Measurements from ENCODE around the gene ATG7.

The ATG7 gene

GRCh38 chr3:11367143-11367693 is 95.0 kb downstream of the ATG7 start:
- DNase-seq: no peak

- no peak for DNase-seq
These were observed 98.0 kb downstream of the ATG7 start for GRCh38 chr3:11370191-11370590.

DNA sequence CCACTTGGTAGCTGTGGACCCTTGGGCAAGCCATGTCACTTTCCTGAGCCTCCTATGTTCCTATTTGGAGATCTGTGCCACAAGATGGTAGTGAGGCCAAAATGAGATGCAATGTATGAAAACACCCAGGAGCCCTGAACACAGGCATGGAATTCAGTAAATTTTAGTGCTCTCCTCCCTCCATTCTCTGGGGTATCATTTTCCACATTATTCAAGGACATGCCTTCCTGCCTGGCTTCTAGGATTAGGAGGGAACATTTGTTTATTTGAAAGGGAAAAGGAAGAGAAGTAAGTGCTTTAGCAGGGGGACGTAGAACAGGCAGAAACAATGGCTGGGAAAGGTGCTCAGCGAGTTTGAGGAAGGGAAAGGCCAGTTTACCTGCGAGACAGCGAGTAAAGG is 98.8 kb downstream of the ATG7 start:
- no peak for DNase-seq

DNA sequence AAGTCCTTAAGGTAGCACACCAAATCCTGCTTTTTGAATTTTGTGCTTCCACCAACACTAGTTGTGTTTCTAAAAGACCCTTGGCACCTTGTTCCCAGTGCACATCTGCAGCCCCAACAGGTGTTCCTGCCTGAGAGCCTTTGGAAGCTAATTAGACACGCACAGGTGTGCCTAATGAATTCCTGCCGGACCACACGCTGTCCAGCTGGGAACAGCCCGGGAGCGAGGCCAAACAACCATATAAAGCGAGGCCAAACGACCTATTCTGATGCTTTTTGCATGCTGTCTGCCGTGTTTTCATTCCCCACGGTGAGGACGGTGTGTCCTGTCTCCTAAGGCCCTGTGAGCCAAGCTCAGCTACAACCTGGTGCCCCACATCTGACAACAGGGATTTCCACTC is 99.5 kb downstream of the ATG7 start:
- DNase-seq: peak; percentile 52

DNA sequence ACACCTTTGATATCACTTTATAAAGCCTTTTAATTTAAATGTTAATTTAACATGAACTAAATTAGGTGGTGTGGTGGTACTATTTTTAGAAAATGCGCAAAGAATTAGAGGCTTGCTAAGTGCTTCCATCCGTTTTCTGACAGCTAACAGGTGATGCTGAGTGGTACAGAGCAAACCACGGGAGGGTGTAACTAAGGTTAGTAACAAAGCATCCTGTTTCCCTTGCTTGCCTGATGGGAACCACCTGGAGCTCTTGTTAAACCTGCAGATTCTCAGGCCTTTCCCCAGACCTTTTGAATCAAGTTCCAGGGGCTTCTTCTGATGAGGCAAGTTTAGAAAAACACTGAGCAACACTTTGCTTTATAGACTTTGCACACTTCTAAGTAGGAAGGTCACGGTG is 101.0 kb downstream of the ATG7 start:
- DNase-seq: no peak

GRCh38 chr3:11373654-11374053 is 101.5 kb downstream of the ATG7 start:
- no peak for DNase-seq

DNA sequence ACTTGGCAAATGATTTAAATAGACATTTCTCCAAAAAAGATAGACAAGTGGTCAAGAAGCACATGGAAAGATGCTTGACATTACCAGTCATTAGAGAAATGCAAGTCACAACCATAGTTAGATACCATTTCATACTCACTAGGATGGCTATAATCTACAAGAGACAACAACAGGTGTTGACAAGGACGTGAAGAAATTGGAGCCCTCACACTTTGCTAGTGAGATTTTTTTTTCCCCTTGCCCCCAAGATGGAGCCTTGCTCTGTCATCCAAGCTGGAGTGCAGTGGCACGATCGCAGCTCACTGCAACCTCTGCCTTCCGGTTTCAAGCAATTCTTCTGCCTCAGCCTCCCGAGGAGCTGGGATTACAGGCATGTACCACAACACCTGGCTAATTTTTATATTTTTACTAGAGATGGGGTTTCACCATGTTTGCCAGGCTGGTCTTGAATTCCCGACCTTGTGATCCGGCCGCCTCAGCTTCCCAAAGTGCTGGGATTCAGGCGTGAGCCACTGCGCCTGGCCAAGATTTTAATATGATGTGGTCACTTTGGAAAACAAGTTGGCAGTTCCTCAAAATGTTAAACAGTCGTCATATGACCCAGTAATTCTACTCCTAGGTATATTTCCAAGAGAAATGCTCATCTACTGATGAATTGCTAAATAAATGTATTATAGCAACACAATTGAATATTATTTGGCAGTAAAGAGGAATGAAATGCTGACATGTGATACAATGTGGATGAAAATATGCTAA is 103.3 kb downstream of the ATG7 start:
- no peak for DNase-seq

- no peak for DNase-seq
These were observed 105.5 kb downstream of the ATG7 start for GRCh38 chr3:11377719-11378118.

GRCh38 chr3:11379238-11379823 is 107.1 kb downstream of the ATG7 start:
- peak; percentile 42 for DNase-seq

DNA sequence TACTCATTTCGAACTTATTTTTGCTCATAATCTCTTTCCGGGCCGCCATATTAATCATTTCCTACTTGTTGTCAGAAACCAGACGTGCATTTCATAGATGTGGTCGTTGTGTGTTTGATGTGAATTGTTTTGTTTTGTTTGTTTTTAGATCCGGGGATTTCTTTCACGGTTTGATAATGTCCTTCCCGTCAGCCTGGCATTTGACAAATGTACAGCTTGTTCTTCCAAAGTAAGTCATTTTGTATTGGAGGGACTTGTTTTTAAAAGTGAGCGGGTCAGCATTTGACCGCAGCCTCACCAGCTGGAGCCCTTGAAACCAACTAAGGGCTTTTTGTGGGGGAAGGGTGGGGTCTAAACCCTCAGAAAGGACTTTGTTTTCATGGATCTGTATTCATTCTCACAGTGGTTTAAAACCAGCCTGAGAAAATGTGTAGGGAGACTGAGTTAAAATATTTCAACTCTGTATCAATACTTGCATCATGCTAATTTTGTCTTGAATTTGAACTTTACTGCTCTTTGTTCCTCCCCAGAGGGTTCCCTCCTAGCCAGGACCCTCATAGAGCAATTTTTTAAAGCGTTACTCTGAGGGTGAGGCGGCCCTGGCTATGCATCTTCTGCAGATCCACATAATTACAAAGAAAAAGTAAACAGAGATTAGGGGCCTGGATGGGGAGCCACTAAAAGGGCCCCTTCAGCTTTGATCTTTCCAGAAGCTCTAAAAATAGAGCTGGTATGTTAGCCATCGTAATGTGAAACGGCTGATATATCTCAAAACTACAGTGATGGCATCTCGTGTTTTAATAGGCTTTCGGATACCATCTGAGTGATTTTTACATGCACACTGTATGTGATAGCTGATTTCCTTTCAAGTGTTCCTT is 107.9 kb downstream of the ATG7 start:
- DNase-seq: no peak

DNA sequence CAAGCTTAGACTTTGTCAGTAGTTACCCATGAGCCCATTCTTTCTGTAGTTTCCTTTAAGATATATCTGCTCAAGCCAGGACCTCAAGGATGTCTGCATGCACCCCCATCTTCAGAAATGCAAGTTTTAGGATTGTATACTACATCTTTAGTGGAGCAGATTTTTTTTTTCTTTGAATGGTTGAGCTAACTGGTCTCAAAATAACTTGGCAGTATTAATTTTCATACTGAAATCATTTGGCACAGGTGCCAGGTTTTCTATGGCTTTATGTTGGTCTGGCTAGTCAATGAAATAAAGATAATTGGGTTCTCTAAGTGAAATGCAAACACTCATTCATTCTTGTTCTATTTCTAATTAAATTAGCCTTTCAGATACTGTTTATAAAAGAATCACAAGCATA is 108.9 kb downstream of the ATG7 start:
- peak; percentile 76 for DNase-seq

GRCh38 chr3:11381563-11381962 is 109.4 kb downstream of the ATG7 start:
- DNase-seq: peak; percentile 76

DNA sequence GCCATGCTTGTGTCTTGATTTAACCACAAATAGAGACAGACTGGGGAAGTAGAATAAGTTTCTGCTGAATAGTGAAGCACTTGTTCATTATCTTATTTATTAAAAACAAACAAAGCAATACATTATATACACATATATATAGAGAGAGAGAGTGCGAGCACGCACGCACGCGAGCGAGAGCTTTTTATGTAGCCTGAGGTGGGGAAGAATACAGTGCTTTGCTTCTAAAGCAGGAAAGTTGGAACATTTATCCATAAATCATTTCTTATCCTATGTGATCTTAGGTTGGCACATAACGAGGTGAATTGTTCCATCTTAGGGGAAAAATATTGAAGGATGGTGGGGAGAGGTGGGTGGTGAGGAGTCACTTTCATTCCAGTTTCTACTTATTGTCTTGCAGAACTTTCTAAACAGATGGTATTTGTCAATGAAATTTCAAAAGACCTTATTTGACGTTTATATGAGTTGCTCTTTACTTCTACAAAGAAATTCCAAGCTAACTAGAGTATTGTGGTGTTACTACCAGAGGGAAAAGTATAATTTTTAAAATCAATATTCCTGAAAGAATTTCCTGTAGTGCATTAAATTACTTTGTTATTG is 110.0 kb downstream of the ATG7 start:
- no peak for DNase-seq

DNA sequence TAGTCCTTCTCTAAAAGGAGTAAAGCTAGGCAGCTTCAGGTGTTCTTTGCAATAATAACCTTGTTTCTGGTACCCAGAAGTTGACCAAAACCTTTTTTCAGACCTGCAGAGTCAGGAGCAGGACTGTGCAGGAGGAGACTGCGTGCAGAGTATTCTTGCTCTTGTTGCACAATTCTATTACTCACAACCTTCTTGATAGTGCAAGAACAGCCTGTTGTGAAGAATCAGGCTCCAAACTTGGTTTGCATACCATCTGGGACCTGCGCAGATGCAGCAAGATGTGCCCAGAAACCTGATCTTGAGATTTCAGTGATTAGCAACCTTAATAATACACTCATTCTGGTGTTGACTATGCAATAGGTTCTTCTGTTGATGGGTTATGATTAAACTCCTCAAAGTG is 111.9 kb downstream of the ATG7 start:
- no peak for DNase-seq

DNA sequence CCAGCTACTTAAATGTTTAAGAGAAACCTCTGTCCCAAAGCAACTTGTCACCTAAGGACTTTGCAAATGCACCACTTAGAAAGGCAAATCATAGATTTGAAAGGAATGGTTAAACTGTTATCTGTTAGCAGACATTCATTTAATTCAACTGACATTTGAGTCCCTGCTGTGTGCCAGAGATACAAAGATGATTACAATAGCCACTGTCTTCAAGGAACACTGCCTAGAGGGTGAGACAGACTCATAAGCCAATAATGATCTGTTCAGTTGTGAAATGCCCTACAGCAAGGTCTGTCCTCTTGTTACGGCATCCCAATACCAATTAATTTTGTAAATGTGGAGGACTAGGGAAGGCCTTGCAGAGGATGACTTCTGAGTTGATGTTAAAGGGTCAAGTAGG is 113.1 kb downstream of the ATG7 start:
- DNase-seq: no peak

DNA sequence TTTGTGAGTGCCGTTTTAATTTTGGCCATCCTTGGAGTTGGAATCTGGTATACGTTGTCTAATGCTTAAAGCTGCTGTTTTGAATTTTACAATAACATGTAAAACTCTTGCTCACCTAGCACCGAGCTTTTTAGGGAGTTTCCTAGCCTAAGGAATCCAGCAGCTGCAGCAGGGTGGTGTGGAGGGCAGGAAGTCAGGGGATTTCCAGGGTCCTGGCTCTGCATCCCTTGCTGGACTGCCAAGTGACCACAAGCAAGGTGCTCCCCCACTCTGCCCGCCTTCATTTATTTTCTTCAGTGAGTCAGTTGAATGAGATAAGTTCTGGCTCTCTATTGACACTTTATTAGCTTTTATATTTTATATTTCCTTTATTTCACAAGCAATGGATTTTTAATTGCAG is 113.7 kb downstream of the ATG7 start:
- no peak for DNase-seq

DNA sequence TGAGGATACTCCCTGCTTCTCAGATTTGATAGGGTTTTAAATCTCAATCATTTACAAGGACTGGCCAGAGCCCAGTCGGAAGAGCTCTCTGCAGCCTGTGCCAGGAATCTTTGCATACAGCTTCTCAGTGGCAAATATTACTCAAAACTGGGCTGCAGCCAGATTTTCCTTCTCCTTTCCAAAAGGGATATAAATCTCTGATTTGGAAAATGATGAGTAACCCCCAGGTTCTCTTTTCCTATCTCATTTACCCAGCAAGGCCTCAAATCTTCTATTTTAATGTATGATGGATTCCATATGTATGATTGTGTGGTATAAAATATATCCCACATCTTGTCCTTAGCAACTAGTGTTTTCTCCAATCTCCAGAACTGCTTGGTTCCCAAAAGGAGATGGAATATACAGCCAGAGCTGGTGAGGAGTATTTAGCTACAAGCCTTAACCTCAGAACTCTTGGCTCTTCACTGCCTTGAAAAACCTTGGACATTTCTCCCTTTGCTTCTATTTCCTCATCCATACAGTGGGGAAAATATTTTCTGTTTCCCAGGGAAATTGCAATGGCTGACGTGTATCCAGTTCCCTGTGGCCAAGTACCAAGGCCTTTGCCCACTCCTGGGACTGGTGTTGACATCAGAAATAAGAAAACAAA is 114.4 kb downstream of the ATG7 start:
- no peak for DNase-seq

- DNase-seq: no peak
These were observed 117.4 kb downstream of the ATG7 start for GRCh38 chr3:11389386-11390268.

GRCh38 chr3:11390411-11391131 is 118.4 kb downstream of the ATG7 start:
- DNase-seq: no peak

GRCh38 chr3:11391174-11391879 is 119.1 kb downstream of the ATG7 start:
- DNase-seq: no peak

All from NCI-H1092 treated with DMSO at 0.1 percent for 48 hours (cell line).